WERI-Rb-1 (cell line): ENCODE measurements around the gene SERPINB12.

Source experiments
- DNase-seq: peaks from one replicate; pipeline ENCODE4 v3.0.0-alpha.2; 2020
- H3K27ac ChIP-seq: fragments of 250-450 bp; sonication (Bioruptor Pico); 2 replicates; pipeline ENCODE4 v1.5.1; 2020; ENCODE audit warnings: mild to moderate bottlenecking, moderate library complexity
- H3K27me3 ChIP-seq: fragments of 250-450 bp; sonication (Bioruptor Pico); 2 replicates; pipeline ENCODE4 v1.5.1; 2021; ENCODE audit warnings: mild to moderate bottlenecking, low read depth, moderate library complexity; ENCODE audit not compliant: insufficient read depth, severe bottlenecking
- H3K36me3 ChIP-seq: fragments of 250-450 bp; sonication (Bioruptor Pico); 2 replicates; pipeline ENCODE4 v1.5.1; 2020; ENCODE audit warnings: mild to moderate bottlenecking, moderate library complexity
- H3K4me3 ChIP-seq: 2 replicates; pipeline ENCODE4 v1.5.1; 2011; ENCODE audit warnings: low read depth, mild to moderate bottlenecking, control low read depth, low read length
- H3K9me3 ChIP-seq: fragments of 250-450 bp; sonication (Bioruptor Pico); 2 replicates; pipeline ENCODE4 v1.5.1; 2021; ENCODE audit warnings: mild to moderate bottlenecking, moderate library complexity; ENCODE audit not compliant: severe bottlenecking
- TF ChIP-seq, protein P1 (sequence below): IDR thresholded peaks from 2 replicates; pipeline ENCODE4 v1.5.1; 2011; ENCODE audit warnings: low read depth, mild to moderate bottlenecking, control low read depth, inconsistent platforms, low read length

SERPINB12 gene

DNA sequence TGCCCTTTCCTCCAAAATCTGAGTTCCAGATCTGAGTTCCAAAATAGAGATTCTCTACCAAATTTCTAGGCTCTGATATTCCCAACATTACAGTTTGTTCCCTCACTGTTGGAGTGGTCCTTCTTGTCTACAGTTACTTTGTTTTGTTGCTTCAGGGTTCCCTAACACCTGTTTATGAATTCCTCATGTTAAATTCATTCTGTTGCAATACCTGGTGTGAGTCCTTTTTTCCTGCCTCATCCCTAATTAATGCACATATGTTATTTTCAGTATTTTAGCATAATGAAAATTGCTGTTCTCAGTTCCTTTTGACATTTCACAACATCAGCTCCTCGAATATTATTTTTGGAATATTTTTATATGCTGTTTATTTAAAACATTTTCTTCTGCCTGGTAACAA lies 61.2 kb downstream of the SERPINB12 start:
- Histone ChIP-seq H3K36me3 (no peaks in the 10 kb centered on the region), H3K27ac (no peak overlapping the region), H3K27me3 (no peaks in the 10 kb centered on the region), H3K9me3 (peaks cover 2% of the 10 kb centered on the region), H3K4me3 (no peak overlapping the region)
- no peak for DNase-seq
- TF ChIP-seq, protein P1, sequence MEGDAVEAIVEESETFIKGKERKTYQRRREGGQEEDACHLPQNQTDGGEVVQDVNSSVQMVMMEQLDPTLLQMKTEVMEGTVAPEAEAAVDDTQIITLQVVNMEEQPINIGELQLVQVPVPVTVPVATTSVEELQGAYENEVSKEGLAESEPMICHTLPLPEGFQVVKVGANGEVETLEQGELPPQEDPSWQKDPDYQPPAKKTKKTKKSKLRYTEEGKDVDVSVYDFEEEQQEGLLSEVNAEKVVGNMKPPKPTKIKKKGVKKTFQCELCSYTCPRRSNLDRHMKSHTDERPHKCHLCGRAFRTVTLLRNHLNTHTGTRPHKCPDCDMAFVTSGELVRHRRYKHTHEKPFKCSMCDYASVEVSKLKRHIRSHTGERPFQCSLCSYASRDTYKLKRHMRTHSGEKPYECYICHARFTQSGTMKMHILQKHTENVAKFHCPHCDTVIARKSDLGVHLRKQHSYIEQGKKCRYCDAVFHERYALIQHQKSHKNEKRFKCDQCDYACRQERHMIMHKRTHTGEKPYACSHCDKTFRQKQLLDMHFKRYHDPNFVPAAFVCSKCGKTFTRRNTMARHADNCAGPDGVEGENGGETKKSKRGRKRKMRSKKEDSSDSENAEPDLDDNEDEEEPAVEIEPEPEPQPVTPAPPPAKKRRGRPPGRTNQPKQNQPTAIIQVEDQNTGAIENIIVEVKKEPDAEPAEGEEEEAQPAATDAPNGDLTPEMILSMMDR, result no peak

DNA sequence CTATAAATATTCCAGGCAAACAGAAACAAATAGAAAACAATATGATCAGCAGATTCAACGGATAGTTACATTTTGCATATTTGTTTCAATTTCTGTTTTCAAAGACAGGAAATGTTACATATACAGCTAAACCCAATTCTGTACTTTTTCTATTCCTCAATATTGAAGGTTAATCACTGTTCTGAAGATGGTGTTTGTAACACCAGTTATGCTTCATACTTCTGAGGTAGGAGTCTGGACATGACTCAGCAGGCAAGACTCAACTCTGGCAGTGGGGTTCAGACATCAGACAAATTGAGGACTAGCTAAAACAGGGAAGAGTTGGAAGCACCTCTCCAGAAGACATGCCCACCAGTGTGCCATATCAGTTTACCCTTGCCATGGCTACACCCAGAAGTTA lies 61.6 kb downstream of the SERPINB12 start:
- no peak for DNase-seq
- TF ChIP-seq, protein P1, result no peak
- no peaks in the 10 kb centered on the region for H3K36me3 ChIP-seq
- H3K4me3 ChIP-seq, result no peak overlapping the region
- no peaks in the 10 kb centered on the region for H3K27me3 ChIP-seq
- H3K9me3 ChIP-seq, result peaks cover 2% of the 10 kb centered on the region
- H3K27ac ChIP-seq, result no peak overlapping the region

DNA sequence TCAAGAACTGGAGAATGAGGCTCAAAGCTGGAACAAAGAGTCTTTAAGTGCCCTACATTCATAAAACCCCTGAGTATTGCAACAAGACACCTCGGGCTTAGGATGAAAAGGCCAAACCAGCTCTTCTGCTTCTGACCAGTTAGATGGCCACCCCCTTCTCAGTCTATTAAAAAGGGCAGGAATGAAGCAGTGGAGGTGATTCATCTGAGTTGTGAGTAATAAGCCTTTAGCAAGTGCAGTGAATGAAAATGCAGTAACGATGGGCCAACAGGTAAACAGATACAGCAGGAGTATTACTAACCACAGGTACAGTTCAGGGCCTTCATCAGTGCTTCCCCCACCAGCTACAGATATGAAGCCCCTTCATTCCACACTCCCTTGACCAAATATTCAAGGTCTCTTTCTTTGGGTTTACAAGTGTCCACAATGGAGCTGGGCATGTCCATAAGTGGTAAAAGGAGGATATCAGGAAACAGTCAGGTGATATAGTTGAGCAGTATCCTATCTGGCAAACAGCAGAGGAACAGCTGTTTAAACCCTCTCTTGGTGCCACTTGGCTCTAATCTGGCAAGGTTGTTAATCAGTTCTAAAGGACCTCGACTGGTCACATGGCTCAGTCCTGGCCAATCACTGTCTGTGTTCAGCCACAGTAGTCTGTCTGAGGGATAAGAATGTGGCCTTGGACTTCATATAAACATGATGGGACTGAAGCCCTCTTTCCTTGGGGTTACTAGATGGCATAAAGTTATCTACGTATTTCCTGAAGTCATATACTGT lies 62.8 kb downstream of the SERPINB12 start:
- Histone ChIP-seq H3K27me3 (no peaks in the 10 kb centered on the region), H3K27ac (no peak overlapping the region), H3K4me3 (no peak overlapping the region), H3K36me3 (no peaks in the 10 kb centered on the region), H3K9me3 (peaks cover 2% of the 10 kb centered on the region)
- TF ChIP-seq, protein P1, result no peak
- no peak for DNase-seq

DNA sequence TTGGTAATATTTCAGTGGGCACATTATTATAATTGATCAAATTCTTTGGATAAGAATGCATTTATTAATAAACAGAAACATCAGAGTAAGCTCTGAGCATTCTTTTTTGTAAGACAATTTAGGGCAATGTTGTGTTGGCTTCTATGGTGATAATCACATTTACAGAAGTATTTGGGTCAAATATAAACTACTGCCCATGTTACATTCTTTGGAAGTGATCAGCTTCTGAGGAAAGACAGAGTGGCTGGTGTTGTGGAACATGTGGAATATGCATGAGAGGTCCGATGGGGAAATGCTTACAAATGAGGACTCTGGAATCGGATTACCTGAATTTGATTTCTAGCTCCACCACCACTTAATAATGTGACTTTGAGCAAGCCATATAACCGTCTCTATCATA lies 64.4 kb downstream of the SERPINB12 start:
- no peaks in the 10 kb centered on the region for H3K27me3 ChIP-seq
- H3K36me3 ChIP-seq, result no peaks in the 10 kb centered on the region
- TF ChIP-seq, protein P1, result no peak
- no peak for DNase-seq
- H3K4me3 ChIP-seq, result no peak overlapping the region
- H3K27ac ChIP-seq, result no peak overlapping the region
- H3K9me3 ChIP-seq, result peaks cover 2% of the 10 kb centered on the region

DNA sequence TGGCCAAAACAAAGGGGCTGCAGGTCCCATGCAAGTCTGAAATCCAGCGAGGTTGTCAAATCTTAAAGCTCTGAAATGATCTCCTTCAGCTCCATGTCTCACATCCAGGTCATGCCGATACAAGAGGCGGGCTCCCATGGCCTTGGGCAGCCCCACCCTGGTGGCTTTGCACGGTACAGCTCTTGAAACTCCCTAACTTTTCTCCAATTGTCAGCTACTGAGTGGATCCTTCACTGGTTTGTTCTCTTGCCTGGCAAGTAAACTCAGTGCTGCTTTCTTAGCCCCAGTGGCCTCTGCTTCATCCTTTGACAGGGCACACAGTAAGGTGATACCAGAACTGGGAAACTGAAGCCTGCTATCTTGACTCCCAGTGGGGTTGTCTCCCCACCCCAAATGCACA lies 71.3 kb downstream of the SERPINB12 start:
- H3K4me3 ChIP-seq, result no peak overlapping the region
- H3K36me3 ChIP-seq, result no peaks in the 10 kb centered on the region
- TF ChIP-seq, protein P1, result no peak
- no peak for DNase-seq
- H3K27ac ChIP-seq, result no peak overlapping the region
- no peaks in the 10 kb centered on the region for H3K9me3 ChIP-seq
- H3K27me3 ChIP-seq, result no peaks in the 10 kb centered on the region
